Neural crest cell (in vitro differentiated cells): ENCODE measurements around the gene RNF126. TPM values are rescaled to one million over a fixed set of nuclear protein-coding genes. Genes with fewer than 3 reads are reported as not detected.
A peak's percentile ranks its signal among the peaks of the same experiment; 100 is the strongest.
"Not testable (repeated sequence)": the region's sequence is repeated elsewhere in the genome, so short reads cannot be mapped to it uniquely, and the experiment has no call there.

ENCODE experiments used
- DNase-seq: peaks from one replicate; pipeline ENCODE4 v3.0.0; 2021; ENCODE audit warnings: low read depth, mixed read lengths, low spot score
- H3K27ac Mint-ChIP-seq: one replicate; pipeline ENCODE4 v1.8.0; 2021; ENCODE audit warnings: mild to moderate bottlenecking, mixed read lengths; ENCODE audit not compliant: unreplicated experiment
- H3K27me3 Mint-ChIP-seq: 2 replicates; pipeline ENCODE4 v1.8.0; 2021; ENCODE audit warnings: low read depth, mild to moderate bottlenecking, mixed read lengths
- H3K36me3 Mint-ChIP-seq: 2 replicates; pipeline ENCODE4 v1.8.0; 2021; ENCODE audit warnings: low read depth, mild to moderate bottlenecking, mixed read lengths
- H3K4me1 Mint-ChIP-seq: 2 replicates; pipeline ENCODE4 v1.8.0; 2021; ENCODE audit warnings: mixed read lengths
- H3K4me3 Mint-ChIP-seq: one replicate; pipeline ENCODE4 v1.8.0; 2021; ENCODE audit warnings: mild to moderate bottlenecking, mixed read lengths
- H3K9me3 Mint-ChIP-seq: 2 replicates; pipeline ENCODE4 v1.8.0; 2021; ENCODE audit warnings: mixed read lengths
- CTCF ChIP-seq: fragments of 200-600 bp; sonication (generic); conservative IDR thresholded peaks from 2 replicates; pipeline ENCODE4 v1.5.0; 2021; ENCODE audit warnings: antibody characterized with exemption, mild to moderate bottlenecking
- total RNA-seq: library from RNA; stranded (reverse); gene quantifications from 2 replicates; pipeline ENCODE4 v1.2.1, GENCODE V29; 2021

The RNF126 gene
- total RNA-seq, 1 donor from 2014 or later: 55.9 TPM

GRCh38 chr19:699885-700284 lies 36.9 kb upstream of the RNF126 start:
- H3K36me3 Mint-ChIP-seq, H3K9me3 Mint-ChIP-seq, H3K27ac Mint-ChIP-seq, H3K4me3 Mint-ChIP-seq, DNase-seq, H3K27me3 Mint-ChIP-seq, H3K4me1 Mint-ChIP-seq: not testable (repeated sequence)
- peak; percentile 16 for TF ChIP-seq CTCF

GRCh38 chr19:698529-698928 lies 35.5 kb upstream of the RNF126 start:
- not testable (repeated sequence) for H3K9me3 Mint-ChIP-seq, DNase-seq, H3K27ac Mint-ChIP-seq, H3K27me3 Mint-ChIP-seq, H3K4me3 Mint-ChIP-seq, H3K4me1 Mint-ChIP-seq, H3K36me3 Mint-ChIP-seq

- no peak for DNase-seq
- TF ChIP-seq CTCF: no peak
- Mint-ChIP-seq H3K36me3 (no peaks in the 10 kb centered on the region), H3K27ac (no peak within 1 kb of the TSS), H3K4me1 (no peaks in the 10 kb centered on the region), H3K27me3 (no peaks in the 10 kb centered on the region), H3K4me3 (no peak within 1 kb of the TSS), H3K9me3 (no peaks in the 10 kb centered on the region)
Measured at GRCh38 chr19:695352-695949, 32.4 kb upstream of the RNF126 start, which contains the start of gene PRSS57. TSS of gene PRSS57 (minus strand) at chr19:695452. CDS start at chr19:695430, 22 bp downstream.

GRCh38 chr19:694481-695351 lies 31.7 kb upstream of the RNF126 start:
- no peak for TF ChIP-seq CTCF
- Mint-ChIP-seq H3K4me3 (no peak overlapping the region), H3K4me1 (no peaks in the 10 kb centered on the region), H3K9me3 (no peaks in the 10 kb centered on the region), H3K27me3 (no peaks in the 10 kb centered on the region), H3K36me3 (no peaks in the 10 kb centered on the region), H3K27ac (no peak overlapping the region)
- DNase-seq: no peak

- H3K27me3 Mint-ChIP-seq: no peaks in the 10 kb centered on the region
- no peak overlapping the region for H3K27ac Mint-ChIP-seq
- TF ChIP-seq CTCF: no peak
- H3K4me3 Mint-ChIP-seq: no peak overlapping the region
- no peaks in the 10 kb centered on the region for H3K36me3 Mint-ChIP-seq
- H3K9me3 Mint-ChIP-seq: no peaks in the 10 kb centered on the region
- peaks cover 4% of the 10 kb centered on the region for H3K4me1 Mint-ChIP-seq
- no peak for DNase-seq
Measured at GRCh38 chr19:690203-690602, 27.2 kb upstream of the RNF126 start.

GRCh38 chr19:688992-689391 lies 26.0 kb upstream of the RNF126 start:
- Mint-ChIP-seq H3K27ac (no peak overlapping the region), H3K27me3 (no peaks in the 10 kb centered on the region), H3K9me3 (no peaks in the 10 kb centered on the region), H3K36me3 (no peaks in the 10 kb centered on the region), H3K4me1 (peaks cover 4% of the 10 kb centered on the region), H3K4me3 (no peak overlapping the region)
- DNase-seq: no peak
- no peak for TF ChIP-seq CTCF
